Measurements from ENCODE around the gene IZUMO1.

IZUMO1 gene

DNA sequence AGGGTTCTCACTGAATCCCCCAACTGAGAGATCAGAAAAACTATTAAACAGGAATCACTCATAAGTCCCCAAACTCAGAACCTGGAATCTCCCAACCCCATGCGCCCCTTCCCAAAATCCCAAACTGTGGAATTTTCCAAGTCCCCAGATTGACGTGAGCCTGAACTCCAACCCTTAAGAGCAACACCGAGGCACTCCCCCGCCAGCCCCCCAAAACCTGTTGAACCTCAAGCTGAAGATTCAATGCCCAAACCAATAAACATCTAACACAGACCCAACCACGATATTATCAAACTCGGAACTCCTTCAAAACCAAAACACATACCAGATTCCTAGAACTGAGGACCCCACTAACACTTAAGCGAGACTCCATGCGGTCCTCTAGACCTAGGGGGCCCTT is 599 bp downstream of the IZUMO1 start:
- no peak overlapping the region for H3K4me3 ChIP-seq (ENCODE audit: low read depth, low read length)
- DNase-seq, result no peak
- no peaks in the 10 kb centered on the region for H3K36me3 ChIP-seq (replicated peaks)
- no peaks in the 10 kb centered on the region for H3K27me3 ChIP-seq (replicated peaks)
- peak overlapping the region; percentile 93 for H3K27ac ChIP-seq
- TF ChIP-seq, protein P1, sequence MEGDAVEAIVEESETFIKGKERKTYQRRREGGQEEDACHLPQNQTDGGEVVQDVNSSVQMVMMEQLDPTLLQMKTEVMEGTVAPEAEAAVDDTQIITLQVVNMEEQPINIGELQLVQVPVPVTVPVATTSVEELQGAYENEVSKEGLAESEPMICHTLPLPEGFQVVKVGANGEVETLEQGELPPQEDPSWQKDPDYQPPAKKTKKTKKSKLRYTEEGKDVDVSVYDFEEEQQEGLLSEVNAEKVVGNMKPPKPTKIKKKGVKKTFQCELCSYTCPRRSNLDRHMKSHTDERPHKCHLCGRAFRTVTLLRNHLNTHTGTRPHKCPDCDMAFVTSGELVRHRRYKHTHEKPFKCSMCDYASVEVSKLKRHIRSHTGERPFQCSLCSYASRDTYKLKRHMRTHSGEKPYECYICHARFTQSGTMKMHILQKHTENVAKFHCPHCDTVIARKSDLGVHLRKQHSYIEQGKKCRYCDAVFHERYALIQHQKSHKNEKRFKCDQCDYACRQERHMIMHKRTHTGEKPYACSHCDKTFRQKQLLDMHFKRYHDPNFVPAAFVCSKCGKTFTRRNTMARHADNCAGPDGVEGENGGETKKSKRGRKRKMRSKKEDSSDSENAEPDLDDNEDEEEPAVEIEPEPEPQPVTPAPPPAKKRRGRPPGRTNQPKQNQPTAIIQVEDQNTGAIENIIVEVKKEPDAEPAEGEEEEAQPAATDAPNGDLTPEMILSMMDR (IDR thresholded peaks at IDR 0.05; ENCODE audit: low read depth, low read length, missing control alignments), result no peak
- in situ Hi-C loops (cut with HindIII; ENCODE audit: low pct_ligation_motif_present, low sequenced_read_pairs), result no loop called here

DNA sequence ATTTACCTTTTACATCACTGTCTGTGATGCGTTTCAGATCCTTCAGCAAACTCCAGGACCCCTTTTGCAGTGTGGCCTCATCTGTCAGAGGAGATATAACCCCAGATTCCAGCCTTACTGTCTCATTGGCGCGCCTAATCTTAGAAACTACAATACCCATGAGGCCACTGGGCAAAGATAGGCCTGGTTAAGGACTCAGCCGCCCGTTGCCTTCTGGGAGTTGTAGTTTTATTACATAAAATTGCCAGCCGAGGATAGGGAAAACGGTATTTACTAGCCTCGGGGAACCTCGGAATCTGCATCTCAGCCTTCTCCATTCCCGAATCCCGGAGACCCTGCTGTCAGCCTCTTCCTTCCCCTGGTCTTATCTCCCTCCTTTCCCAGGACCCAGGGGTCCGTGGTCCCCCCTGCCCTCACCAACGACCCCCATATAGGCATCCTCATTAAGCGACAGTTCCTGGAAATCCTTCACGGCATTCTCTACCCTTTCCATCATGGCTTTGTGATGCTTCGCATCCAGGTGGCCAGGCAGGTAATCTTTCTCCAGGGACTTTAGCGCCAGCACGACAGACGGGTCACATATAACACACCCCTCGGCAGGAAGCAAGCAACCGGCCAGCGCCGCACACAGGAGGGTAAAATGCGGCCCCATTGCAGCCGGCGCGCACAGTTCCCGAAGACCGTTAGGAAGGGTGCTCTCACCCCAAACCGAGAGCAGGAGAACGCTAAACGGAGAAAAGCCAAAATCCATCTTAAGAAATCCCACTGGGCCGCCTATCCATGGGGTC is 1.3 kb downstream of the IZUMO1 start:
- H3K27me3 ChIP-seq (replicated peaks), result no peaks in the 10 kb centered on the region
- H3K27ac ChIP-seq, result no peak overlapping the region
- H3K4me3 ChIP-seq (ENCODE audit: low read depth, low read length), result peak overlapping the region; percentile 9
- peak; percentile 77 for DNase-seq
- H3K36me3 ChIP-seq (replicated peaks), result no peaks in the 10 kb centered on the region
- TF ChIP-seq, protein P1 (IDR thresholded peaks at IDR 0.05; ENCODE audit: low read depth, low read length, missing control alignments), result no peak
- in situ Hi-C loops (cut with HindIII; ENCODE audit: low pct_ligation_motif_present, low sequenced_read_pairs), result no loop called here

DNA sequence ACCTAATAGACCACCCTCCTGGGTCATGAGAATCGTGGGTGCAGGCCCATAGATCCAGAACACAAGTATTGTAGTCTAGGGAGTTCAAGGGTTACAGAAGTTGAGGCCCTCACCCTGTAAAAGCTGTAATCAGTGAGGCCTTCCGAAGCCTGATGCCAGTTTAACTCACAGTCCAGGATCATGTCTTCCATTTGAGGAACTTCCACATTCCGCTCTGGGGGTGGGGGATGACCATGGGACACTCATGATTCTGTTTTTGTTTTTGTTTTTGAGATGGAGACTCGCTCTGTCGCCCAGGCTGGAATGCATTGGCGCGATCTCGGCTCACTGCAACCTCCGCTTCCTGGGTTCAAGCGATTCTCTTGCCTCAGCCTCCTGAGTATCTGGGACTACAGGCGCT is 4.6 kb downstream of the IZUMO1 start:
- TF ChIP-seq, protein P1 (IDR thresholded peaks at IDR 0.05; ENCODE audit: low read depth, low read length, missing control alignments), result no peak
- no peak overlapping the region for H3K4me3 ChIP-seq (ENCODE audit: low read depth, low read length)
- peaks cover 6% of the 10 kb centered on the region for H3K27me3 ChIP-seq (replicated peaks)
- in situ Hi-C loops (cut with HindIII; ENCODE audit: low pct_ligation_motif_present, low sequenced_read_pairs), result no loop called here
- DNase-seq, result no peak
- no peaks in the 10 kb centered on the region for H3K36me3 ChIP-seq (replicated peaks)
- H3K27ac ChIP-seq, result no peak overlapping the region

DNA sequence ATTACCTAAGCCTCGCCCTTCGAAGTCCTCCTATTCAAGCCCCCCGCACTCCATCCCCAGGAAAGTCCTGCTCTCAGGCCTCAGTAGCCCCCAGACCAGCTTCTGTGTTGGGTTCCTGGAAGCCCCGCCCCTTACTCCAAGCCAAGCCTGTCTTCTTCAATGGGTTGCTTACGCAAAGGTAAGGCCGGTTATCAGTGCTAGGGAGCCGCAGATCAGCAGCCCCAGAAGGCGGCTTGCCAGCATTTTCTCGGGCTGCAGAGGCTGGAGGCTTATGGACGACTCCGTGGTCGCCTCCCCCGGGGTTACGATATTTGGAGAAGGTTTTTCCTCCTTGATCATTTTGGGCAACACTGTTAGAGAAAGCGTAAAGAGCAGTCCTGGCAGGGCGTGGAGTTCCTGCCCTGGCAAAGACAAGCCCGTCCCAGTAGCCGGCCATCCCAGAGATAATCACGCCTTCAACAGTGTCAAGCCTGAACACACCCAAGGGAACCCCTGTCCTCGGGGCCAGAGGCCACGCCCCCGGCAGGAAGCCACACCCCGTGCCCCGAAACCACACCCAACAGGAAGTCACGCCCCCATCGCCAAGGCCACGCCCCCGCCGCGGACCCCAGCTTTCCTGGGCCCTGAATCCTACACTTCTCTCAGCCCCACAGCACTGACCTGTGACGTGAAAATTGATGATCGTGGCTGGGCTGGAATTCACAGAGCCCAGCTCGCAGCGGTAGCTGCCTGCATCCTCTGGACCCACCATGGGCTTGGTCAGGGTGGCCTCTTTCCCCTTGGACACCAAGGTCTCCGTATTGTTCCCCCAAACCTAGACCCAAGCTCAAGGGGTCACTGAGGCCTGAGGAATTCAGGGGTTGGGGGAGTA is 5.3 kb downstream of the IZUMO1 start:
- H3K27ac ChIP-seq, result no peak overlapping the region
- TF ChIP-seq, protein P1 (IDR thresholded peaks at IDR 0.05; ENCODE audit: low read depth, low read length, missing control alignments), result no peak

DNA sequence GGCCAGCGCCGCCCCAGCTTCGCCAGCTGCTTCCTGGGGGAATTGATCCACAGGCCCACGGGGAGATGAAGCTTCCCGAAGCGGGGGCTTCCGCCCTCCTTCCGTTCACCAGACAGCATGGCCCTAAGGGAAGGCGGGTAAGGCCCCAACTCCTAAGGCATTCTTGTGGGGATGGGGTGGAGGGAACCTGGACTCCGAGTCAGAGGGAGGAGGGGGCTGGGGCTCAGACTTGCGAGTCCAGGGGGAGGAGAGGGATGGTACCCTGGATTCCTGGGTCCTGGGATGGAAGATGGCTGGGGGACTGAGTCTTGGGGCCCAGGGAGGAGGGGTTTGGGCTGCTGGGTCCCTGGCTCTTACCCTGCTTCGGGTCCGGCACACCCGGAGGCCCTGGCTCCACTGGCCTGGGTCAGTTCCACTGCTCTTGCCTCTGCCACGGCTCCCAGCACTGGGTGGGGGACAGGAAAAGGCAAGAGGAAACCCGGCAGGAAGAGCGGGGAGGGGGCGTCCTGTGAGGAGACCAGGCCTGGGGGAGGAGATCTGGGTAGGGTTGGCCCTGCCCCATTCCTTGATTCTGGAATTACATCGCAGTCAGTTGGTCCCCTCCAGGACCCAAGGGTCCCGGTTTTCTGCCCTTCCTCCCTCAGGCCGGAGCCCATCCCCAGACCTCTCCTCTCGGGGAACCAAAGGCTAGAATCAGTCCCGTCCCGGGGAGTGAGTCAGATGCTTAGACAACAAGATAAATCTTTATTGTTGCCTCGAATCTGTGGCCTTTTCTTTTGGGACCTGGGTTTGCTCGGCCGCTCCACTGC is 6.3 kb downstream of the IZUMO1 start, which contains the start of gene RASIP1:
Gene RASIP1 (minus strand): TSS at position 447 of the 809 bp plus-strand sequence. CDS start 328 bp downstream, at position 119.
- no peak within 1 kb of the TSS for H3K4me3 ChIP-seq (ENCODE audit: low read depth, low read length)
- in situ Hi-C loops (cut with HindIII; ENCODE audit: low pct_ligation_motif_present, low sequenced_read_pairs), result no loop called here
- H3K27ac ChIP-seq, result no peak within 1 kb of the TSS
- no peak for DNase-seq
- TF ChIP-seq, protein P1 (IDR thresholded peaks at IDR 0.05; ENCODE audit: low read depth, low read length, missing control alignments), result no peak
- H3K27me3 ChIP-seq (replicated peaks), result peaks cover 6% of the 10 kb centered on the region
- H3K36me3 ChIP-seq (replicated peaks), result no peaks in the 10 kb centered on the region

More for the DNA sequence above, 5.3 kb downstream of the IZUMO1 start:
- Histone ChIP-seq H3K4me3 (ENCODE audit: low read depth, low read length) (no peak overlapping the region), H3K27me3 (replicated peaks) (peaks cover 6% of the 10 kb centered on the region), H3K36me3 (replicated peaks) (no peaks in the 10 kb centered on the region)
- DNase-seq, result no peak
- in situ Hi-C loops (cut with HindIII; ENCODE audit: low pct_ligation_motif_present, low sequenced_read_pairs), result no loop called here

All from brain microvascular endothelial cell (primary cell).